HG03432 (cell line): Measurements from ENCODE around the gene SYCN.
"Not testable (repeated sequence)": the region's sequence is repeated elsewhere in the genome, so short reads cannot be mapped to it uniquely, and the experiment has no call there.

Experiments
- ATAC-seq: cut with Tn5 transposase; IDR thresholded peaks from one replicate; pipeline ENCODE4 v1.9.1; 2021; ENCODE audit warnings: mild to moderate bottlenecking, moderate library complexity; ENCODE audit not compliant: unreplicated experiment

Gene SYCN, protein sequence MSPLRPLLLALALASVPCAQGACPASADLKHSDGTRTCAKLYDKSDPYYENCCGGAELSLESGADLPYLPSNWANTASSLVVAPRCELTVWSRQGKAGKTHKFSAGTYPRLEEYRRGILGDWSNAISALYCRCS

DNA sequence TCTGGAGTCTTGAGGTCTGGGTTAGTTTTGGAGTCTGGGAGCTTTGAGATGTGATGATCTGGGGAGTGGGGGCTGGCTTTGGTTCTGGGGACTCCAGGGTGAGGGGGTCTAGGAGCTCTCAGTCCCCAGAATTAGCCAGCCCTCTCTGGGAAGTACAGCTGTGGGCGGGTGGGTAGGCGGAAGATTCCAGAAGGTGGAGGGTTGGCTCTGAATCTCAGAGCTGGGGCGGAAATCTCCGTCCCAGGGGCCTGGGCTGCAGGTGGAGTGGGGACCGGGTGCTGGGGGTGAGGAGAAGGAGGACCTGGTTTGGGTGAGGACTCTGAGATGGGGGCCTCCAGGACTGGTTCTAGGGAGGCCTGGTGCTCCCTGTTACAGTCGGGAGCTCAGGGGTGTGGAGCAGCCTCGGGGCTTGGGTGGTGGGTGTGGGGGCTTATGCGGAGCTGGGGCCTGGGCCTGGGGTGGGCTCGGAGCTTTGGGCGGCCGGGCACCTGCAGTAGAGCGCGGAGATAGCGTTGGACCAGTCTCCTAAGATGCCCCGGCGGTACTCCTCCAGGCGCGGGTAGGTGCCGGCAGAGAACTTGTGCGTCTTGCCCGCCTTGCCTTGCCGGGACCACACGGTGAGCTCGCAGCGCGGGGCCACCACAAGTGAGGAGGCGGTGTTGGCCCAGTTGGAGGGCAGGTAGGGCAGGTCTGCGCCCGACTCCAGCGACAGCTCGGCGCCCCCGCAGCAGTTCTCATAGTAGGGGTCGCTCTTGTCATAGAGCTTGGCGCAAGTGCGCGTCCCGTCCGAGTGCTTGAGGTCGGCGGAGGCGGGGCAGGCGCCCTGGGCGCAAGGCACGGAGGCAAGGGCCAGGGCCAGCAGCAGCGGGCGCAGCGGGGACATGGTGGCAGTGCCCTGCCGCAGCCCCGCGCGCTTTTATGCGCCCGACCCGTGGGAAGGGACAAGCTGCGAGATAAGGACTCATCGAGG is at the start of gene SYCN:
TSS of gene SYCN (minus strand) at position 892 of the 970 bp plus-strand sequence. CDS start at position 883, 9 bp downstream.
- no peak for ATAC-seq

DNA sequence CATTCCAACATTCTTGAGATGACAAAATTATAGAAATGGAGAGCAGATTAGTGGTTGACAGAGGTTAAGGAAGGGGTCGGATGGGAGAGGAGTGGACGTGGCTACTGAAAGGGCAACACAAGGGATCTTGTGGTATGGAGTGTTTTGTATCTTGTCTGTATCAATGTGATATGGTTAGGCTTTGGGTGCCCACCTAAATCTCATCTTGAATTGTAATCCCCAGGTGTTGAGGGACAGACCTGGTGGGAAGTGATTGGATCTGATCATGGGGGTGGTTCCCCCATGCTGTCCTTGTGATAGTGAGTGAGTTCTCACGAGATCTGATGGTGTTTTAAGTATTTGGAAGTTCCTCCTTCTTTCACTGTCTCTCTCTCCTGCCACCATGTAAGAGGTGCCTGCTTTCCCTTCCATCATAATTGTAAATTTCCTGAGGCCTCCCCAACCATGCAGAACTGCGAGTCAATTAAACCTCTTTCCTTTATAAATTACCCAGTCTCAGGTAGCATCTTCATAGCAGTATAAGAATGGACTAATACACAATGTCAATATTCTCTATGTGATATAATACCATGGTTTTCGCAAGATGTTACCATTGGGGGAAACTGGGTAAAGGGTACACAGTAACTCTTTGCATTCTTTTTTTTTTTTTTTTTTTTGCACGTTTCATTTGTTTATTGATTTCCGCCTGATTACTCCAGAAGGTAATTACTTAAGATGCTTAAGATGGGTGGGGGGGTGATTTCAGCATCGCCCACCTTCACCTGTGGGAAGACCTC is 49.5 kb upstream of the SYCN start:
- ATAC-seq: no peak

DNA sequence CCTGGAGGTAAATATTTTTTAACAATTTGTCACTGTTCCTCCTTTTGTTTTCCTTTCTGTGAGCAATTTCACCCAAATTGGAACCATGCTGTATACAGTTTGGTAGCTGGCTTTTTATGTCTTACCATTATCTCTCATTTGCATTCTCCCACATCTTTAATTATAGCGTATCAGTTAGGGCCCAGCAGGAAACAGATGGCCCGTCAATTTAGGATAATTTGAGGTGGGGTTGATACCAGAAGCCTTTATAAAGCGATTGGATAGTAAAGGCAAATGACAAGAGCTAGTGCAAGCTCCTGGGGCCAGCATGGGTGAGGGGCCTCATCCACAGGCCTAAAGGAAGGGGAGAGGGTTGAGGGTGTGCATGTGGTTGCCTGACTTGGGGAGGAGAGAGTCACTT is 48.4 kb upstream of the SYCN start:
- no peak for ATAC-seq

DNA sequence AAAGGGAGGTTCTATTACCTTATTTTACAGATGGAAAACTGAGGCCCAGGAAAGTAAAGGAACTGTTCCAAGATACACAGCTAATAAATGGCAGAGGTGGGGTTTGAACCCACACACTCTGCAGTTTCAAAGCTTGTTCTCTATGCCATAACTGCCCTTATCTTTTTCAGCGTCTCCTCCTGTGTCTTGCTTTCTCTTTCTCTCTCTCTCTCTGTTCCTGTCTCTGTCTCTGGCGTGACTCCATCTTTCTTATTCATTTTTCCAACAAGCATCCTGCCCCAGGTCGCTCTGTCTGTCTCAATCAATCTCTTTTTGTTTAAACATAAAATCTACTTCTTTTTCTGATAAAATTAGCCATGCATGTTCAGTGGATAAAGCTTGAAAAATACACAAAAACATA is 47.8 kb upstream of the SYCN start:
- ATAC-seq: no peak

DNA sequence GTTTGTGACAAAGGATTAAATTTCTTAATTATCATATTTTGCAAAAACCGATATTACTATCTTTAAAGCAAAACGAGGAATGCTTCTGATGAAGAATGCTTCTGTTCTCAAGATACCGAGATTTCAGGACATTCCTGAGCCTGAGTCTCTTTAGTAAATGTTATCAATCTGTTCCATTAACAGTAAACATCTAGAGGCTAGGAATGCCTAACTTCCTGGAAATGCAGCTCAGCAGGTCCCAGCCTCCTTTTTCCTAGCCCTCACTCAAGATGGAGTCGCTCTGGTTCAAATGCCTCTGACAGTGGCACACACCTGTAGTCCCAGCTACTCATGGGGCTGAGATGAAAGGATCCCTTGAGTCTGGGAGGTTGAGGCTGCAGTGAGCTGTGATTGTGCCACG is 47.0 kb upstream of the SYCN start:
- ATAC-seq: no peak

DNA sequence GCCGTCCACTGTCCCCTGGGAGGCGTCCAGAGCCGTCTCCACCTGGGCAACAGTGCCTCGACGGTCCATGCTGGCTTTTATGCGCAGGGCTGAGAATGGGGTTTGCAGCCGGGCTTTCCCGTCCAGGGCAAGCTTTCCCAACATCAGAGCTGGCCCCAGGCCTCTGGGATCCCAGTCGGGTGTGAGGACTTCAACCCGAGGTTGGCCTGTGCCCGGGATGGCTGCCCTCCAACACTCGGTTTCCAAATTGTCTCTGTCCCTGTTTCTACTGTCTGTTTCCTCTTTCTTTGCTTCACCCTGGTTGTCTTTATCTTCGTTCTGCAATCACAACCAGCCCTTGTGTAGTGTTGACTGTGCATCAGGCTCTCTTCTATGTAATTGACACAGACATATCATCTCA is 44.7 kb upstream of the SYCN start, which contains the start of gene IFNL4:
TSS of gene IFNL4 (minus strand) at position 51 of the 400 bp plus-strand sequence.
- no peak for ATAC-seq

DNA sequence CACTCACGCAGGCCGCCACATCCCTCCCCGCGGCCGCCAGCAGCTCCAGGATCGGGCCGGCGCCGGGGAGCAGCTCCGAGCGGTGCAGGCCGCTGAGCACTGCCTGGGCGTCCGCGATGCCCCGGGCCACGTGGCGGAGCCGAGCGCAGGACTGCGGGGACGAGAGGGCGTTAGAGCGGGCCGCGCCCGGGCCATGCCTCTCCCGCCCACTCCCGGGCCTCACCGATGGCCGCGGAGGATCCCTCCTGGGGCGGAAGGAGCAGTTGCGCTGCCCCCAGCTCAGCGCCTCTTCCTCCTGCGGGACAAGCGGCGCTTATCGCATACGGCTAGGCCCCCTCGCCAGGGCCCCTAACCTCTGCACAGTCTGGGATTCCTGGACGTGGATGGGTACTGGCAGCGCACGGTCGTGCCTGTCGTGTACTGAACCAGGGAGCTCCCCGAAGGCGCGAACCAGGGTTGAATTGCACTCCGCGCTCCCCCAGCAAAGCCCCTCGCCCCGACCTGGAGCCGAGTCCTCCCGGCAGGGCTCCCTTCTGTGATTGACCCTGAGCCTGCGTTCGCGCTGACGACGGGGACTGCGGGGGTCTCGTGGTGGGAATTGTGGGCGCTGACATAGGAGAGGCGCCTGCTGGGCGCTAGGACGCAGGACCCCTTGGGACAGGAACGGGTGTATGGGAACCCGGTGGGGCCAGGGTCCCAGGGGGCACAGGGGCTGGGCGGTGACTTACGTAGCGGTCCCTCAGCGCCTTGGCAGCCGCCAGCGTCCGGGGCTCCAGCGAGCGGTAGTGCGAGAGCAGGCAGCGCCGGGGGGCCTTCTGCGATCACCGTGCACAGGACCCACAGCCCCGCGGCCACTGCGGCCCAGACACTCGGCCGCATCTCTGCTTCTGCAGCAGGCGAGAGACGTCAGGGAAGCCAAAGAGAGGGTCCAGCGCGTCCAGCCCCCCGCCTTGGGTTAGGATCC is 43.9 kb upstream of the SYCN start:
- ATAC-seq: no peak

DNA sequence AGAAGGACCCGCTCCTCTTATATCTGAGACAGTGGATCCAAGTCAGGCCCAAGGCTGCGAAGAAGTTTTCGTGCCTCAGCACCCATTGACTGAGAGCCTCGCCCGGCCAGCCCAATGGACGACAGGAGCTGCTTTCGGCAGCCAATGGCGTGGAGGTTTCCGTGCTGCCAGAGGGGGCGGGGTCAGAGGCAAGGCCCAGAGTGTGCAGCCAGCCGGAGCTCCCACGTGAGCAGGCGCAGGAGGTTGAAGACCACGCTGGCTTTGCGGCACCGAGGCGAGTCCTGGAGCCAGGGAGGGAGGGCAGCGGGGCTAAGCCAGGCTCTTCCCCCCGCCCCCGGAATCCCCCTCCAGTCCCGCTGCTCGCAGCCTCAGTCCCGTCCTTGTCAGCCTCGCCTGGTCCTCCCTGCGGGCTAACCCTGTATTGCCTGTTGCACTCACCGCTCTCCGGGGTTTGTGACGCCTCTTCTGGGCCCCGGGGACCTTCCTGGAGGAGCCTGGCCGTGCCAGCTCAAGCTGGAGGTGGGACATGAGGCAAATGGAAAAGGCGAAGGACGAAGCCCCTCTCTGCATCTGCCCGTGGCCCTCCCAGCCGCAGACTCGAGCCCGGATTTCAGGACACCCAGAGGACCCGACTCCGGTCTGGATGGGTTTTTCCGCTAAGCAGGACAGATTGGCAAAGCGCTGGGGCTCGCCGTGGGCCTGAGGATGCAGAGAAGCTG is 43.0 kb upstream of the SYCN start:
- ATAC-seq: no peak

DNA sequence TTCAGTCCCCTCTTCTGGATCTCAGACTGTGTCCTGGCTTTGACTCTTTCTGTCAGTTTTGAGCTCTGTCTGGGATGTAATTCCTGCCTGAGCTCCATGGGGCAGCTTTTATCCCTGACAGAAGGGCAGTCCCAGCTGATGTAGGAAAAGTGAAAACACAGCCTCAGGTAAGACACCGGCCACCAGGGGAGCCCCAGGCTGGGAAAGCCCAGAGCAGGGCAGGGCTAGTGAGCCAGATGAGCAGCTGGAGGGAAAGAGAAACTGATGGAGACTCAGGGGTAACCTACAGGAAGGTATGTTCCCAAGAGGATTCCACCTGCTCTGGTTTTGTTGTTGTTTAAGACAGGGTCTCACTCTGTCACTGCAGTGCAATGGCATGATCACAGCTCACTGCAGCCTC is 41.1 kb upstream of the SYCN start:
- not testable (repeated sequence) for ATAC-seq

DNA sequence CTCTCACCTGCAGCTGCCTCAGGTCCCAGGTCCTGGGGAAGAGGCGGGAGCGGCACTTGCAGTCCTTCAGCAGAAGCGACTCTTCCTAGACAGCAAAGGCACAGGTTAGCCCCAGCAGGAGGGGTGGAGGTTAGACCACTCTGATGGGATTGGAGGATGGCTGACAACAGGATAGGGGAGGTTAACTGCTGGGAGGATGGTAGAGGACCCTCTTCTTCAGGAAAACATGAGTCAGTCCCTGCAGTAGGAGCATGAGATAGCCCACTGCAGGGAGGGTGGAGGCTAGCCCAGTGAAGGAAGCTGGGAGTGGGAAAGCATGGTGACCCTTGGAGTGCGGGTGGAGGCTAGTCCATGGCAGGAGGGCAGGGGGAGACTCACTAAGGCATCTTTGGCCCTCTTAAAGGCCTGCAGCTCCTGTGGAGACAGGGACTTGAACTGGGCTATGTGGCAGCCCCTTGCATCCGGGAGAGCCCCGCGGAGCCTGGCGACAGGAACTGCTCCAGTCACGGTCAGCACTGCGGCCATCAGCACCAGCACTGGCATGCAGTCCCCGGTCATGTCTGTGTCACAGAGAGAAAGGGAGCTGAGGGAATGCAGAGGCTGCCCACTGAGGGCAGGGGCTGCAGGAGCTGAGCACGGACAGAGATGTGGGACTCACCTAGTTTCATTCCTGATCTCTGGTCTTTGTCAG is 40.5 kb upstream of the SYCN start, which contains the start of gene IFNL3:
TSS of gene IFNL3 (minus strand) at position 597 of the 691 bp plus-strand sequence. CDS start at position 558, 39 bp downstream.
- ATAC-seq: not testable (repeated sequence)

DNA sequence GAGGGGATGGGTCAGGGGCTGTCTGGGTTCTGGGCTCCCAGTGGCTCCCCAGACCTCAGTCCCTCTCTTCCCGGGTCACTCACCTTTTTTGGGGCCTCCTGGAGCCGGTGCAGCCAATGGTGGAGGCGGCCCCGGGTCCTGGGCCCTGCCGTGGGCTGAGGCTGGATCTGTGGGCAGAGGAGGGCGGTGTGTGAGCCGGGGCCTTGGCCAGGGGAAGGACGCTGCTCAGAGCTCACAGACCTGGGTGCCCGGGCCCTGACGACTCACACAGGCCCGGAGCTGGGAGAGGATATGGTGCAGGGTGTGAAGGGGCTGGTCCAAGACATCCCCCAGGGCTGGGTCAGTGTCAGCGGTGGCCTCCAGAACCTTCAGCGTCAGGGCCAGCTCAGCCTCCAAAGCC is 39.7 kb upstream of the SYCN start:
- not testable (repeated sequence) for ATAC-seq

DNA sequence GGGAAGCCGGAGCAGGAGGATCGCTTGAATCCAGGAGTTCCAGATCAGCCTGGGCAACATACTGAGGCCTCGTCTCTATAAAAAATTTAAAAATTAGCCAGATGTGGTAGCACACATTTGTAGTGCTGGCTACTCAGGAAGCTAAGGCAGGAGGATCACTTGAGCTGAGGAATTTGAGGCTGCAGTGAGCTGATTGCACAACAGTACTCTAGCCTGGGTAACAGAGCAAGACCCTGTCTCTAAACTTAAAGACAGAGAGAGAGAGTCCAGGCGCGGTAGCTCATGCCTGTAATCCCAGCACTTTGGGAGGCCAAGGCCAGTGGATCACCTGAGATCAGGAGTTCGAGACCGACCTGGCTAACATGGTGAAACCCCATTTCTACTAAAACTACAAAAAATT is 36.4 kb upstream of the SYCN start:
- ATAC-seq: no peak

DNA sequence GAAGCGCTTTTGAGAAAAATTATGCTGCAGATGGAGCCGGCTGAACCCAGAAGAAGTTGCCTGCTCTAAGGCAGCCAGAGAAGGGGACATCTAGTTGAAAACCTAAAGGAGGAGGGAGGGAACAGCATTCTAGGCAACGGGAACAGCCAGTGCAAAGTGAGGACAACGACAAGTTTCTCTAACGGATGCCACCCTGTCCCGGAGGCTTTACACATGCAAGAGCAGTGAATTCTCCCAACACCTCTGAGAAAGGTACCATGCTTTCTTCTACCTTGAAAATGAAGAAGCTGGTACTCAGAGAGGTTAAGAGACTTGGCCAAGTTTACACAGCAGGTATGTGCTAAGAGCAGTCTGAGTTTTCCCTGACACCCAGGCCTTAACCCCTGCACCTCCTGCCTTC is 34.9 kb upstream of the SYCN start:
- ATAC-seq: no peak

DNA sequence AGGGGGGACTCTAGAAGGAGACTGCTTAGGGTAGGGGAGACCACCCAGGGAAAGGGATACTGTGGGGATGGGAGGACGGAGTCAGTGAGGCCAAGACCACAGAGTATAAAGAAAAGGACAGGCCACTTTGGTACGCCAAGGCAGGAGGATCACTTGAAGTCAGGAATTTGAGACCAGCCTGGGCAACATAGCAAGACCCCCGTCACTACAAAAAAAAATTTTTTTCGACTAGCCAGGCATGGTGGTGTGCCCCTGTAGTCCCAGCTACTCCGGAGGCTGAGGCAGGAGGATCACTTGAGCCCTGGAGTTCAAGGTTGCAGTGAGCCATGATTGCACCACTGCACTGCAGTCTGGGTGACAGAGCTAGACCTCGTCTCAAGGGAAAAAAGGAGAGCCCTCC is 34.1 kb upstream of the SYCN start:
- no peak for ATAC-seq

DNA sequence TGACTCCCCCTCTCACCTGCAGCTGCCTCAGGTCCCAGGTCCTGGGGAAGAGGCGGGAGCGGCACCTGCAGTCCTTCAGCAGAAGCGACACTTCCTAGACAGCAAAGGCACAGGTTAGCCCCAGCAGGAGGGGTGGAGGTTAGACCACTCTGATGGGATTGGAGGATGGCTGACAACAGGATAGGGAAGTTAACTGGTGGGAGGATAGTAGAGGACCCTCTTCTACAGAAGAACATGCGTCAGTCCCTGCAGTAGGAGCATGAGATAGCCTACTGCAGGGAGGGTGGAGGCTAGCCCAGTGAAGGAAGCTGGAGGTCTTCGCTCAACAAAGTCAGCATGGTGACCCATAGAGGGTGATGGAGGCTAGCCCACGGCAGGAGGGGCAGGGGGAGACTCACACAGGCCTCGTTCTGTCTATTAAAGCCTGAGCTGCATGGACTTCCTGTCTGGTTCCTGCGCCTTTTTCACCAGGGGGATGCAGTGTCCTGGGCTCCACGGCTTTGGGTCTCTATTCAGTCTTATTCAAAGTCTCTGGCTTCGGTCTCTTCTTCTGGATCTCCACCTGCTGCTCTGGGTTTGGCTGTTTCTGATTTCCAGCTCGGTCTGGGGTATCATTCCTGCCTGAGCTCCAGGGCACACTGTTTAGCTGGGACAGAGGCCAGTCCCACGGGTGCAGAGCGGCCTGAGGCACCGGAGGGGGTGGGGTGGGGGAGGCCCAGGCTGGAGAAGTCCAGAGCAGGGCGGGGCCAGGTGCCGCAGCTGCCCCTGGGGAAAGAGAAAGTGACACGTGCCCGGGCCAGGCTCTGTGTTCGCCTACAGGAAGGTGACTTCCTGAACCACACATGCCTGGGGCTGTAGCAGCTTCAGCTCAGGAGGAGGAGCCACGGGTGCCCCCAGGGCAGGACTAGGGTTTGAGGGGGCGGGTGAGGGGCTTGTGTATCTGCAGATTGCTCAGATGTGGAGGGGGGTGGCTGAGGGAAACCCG is 33.4 kb upstream of the SYCN start:
- peak; percentile 75 for ATAC-seq

DNA sequence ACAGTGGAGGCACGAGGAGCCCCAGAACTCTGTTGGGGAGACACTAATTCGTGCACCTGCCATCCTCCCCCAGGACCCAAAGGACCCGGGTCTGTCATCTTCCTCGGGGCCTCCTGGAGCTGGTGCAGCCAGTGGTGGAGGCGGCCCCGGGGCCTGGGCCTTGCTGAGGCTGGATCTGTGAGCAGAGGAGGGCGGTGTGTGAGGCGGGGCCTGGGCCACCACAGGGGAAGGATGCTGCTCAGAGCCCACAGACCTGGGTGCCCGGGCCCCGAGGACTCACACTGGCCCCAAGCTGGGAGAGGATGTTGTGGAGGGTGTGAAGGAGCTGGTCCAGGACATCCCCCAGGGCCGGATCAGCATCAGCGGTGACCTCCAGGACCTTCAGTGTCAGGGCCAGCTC is 32.5 kb upstream of the SYCN start:
- ATAC-seq: no peak

DNA sequence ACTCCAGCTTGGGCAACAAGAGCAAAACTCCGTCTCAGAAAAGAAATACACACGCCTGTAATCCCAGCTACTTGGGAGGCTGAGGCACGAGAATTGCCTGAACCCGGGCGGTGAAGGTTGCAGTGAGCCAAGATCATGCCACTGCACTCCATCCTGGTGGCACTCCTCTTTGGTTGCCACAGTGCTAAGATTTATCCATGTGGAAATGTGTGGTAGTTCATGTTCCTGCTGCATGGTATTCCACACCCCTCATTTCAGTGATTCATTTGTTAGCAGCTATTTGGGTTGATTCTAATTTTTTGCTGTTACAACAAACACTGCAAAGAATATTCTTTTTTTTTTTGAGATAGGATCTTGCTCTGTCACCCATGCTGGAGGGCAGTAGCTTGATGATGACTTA is 28.6 kb upstream of the SYCN start:
- ATAC-seq: no peak
